EL (cell line): Measurements from ENCODE around the gene ATG10.
"Not testable (repeated sequence)": the region's sequence is repeated elsewhere in the genome, so short reads cannot be mapped to it uniquely, and the experiment has no call there.

Experiments used
- DNase-seq: peaks from one replicate; pipeline ENCODE4 v3.0.0-alpha.2; 2016

The ATG10 gene

DNA sequence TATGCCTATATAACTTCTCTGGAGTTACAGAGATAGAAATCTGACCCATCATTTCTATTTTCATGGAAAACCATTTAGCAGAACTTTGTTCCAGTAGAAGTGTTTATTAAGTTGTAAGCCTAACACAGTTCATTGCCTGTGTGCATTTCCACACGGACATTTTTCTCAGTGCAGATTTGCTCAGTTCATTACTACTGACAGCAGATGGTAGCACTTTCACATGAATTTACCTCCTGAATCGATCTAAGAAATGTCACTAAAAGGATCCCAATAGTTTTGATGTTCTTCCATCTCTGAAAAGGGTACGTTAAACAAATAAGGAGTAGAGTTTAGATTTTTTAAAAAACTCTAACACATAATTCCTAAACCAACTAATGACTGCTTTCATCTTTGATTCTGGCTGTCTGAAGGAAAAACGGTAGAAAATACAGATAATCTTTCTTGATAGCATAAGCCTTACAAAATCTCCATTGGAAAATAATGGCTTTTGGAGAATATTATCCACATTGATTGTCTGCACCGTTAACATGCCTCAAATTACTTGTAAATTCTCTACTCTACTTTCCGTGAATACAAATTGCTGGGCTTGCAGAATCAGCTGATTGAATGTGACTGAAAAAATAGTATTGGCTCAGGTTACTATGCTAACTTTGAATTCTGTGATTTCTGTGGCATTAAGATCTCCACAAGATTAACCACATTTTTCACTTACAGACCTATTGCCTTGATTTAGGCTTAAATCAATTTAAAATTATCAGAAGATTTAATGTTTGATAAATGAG, 273.2 kb downstream of the ATG10 start:
- DNase-seq = no peak

- no peak for DNase-seq
Observed at GRCh38 chr5:82246960-82247574, 275.2 kb downstream of the ATG10 start.

- no peak for DNase-seq
Observed at GRCh38 chr5:82252744-82253143, 280.9 kb downstream of the ATG10 start.

DNA sequence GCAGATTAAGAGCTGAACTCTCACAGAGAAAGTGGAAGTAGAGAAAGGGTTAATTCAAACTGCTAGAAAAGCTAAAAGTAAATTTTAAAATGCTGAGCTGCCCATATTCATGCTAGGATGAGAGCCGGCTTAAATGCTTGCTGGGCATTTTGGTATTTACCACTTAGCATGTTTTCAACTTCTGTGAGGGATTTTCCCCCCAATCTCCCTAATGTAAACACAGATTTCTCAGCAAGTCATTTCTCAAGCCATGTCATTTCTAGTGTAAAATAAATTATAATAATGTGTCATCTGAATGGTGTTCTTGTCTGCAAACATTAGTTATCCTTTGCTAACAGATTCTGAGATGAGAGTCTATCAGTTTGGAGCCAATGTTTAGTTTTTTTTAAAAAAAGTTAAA, 284.0 kb downstream of the ATG10 start:
- no peak for DNase-seq

- no peak for DNase-seq
Observed at GRCh38 chr5:82257247-82257646, 285.4 kb downstream of the ATG10 start.

- DNase-seq = no peak
Observed at GRCh38 chr5:82257729-82258128, 285.9 kb downstream of the ATG10 start.

- peak; percentile 18 for DNase-seq
Observed at GRCh38 chr5:82259172-82259800, 287.5 kb downstream of the ATG10 start.

GRCh38 chr5:82265047-82265446, 293.2 kb downstream of the ATG10 start:
- peak; percentile 18 for DNase-seq

- not testable (repeated sequence) for DNase-seq
Observed at GRCh38 chr5:82267297-82267933, 295.6 kb downstream of the ATG10 start.

DNA sequence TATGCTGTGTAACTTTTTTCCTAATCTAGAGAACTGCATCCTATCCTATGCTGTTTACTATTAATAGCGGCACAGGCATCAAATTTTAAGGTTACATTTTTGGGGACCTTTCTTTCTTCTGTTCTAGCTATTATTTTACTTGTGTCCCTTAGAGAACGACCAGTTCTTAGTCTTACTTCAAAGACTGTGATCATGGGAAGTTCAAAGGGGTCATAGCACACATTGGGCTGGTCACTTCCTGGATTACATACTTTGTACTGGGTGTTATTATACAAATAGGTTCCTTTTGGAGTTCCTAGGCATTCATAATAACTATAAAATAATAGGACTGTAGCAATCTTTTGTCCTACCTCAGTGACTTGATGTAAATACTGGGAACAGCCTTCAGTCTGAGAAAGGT, 297.5 kb downstream of the ATG10 start:
- not testable (repeated sequence) for DNase-seq

- not testable (repeated sequence) for DNase-seq
Observed at GRCh38 chr5:82272571-82273356, 300.9 kb downstream of the ATG10 start.

GRCh38 chr5:82273426-82273825, 301.6 kb downstream of the ATG10 start:
- not testable (repeated sequence) for DNase-seq

- DNase-seq = no peak
Observed at GRCh38 chr5:82274343-82275211, 302.8 kb downstream of the ATG10 start.

DNA sequence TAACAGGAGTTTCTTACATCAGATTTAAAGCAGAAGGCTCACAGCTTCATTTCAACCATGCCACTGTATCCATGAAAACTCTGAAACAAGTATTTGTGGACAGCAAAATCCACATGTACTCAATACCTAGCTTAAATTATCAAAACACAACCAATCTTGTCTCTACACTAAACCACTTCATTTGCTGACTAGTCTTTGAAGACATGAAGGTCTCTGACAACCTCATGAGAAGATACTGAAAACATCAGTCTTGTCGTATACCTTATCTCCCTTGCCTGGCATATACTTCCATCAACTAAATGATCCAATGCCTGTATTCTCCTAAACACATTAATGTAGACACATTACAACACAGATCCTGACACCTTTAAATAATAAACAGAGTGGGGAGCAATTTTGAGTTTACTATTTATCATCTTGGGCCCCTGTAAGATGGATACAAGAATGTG, 303.4 kb downstream of the ATG10 start:
- no peak for DNase-seq

GRCh38 chr5:82276800-82277612, 305.2 kb downstream of the ATG10 start:
- no peak for DNase-seq

DNA sequence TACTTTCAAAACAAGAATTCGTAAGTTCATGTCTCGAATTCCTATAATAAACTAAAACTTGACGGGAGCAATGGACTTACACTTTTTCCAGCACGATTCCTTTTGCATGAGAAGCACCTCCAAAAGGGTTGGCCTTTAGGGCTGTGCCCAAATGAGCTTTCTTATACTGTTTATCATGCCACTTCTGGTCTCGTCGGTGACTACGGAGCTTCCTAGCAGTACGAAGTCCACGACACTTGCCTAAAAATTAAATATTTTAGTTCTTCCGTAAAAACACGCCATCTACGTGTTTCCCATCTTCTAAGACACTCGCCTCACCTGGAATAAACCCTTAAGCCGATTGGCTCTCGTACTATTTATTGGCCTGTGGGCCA, 305.8 kb downstream of the ATG10 start:
- peak; percentile 10 for DNase-seq

- peak; percentile 92 for DNase-seq
Observed at GRCh38 chr5:82277987-82278710, 306.3 kb downstream of the ATG10 start, which contains the start of gene RPS23. RPS23 (minus strand) TSS chr5:82278354; CDS start chr5:82278323, 31 bp downstream.

DNA sequence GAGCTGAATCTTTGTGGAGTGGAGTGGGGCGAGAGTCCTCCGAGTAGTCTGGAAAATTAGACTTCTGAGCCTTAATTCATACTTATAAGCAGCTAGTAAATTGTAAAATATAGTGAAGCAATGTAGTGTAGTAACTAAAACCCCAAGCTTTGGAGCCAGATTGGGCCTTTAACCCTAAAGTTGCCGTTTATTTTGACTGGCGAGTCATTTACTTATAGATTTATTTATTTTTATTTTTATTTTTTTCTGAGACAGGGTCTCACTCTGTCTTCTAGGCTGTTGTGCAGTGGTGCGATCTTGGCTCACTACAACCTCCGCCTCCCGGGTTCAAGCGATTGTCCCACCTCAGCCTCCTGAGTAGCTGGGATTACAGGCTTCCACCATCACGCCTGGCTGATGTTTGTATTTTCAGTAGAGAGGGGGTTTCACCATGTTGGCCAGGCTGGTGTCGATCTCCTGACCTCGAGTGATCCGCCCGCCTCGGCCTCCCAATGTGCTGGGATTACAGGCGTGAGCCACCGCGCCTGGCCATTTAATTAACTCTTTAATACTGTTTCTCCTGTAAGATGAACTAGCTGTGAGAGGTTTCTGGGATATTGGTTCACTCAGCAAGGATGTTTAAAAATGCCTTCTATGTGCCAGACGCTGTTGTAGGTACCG, 307.0 kb downstream of the ATG10 start:
- no peak for DNase-seq

GRCh38 chr5:82283893-82284292, 312.1 kb downstream of the ATG10 start:
- no peak for DNase-seq
